Activated T-cell treated with anti-CD3 and anti-CD28 coated beads, Interleukin-2, amount 50 U/mL, for 4 hours (primary cell): ENCODE data around the gene RNU7-1. TPM values are rescaled to one million over a fixed set of nuclear protein-coding genes. Genes with fewer than 3 reads are reported as not detected.

Source experiments
- ATAC-seq, 2 donors: fragments of 200-7000 bp; cut with Tn5 transposase; one replicate each; pipeline ENCODE4 v1.10.0; 2021
- DNase-seq: peaks from one replicate; pipeline ENCODE4 v3.0.0-alpha.2; 2020
- H3K27me3 Mint-ChIP-seq: one replicate; pipeline ENCODE4 v1.8.0; 2021; ENCODE audit warnings: low read depth, mixed read lengths
- H3K36me3 Mint-ChIP-seq: one replicate; pipeline ENCODE4 v1.8.0; 2022; ENCODE audit warnings: mixed read lengths; ENCODE audit not compliant: insufficient read depth
- H3K4me1 Mint-ChIP-seq: one replicate; pipeline ENCODE4 v1.8.0; 2021; ENCODE audit warnings: low read depth, mixed read lengths
- H3K4me3 Mint-ChIP-seq: one replicate; pipeline ENCODE4 v1.8.0; 2021; ENCODE audit warnings: mild to moderate bottlenecking, moderate library complexity, mixed read lengths
- H3K9me3 Mint-ChIP-seq: one replicate; pipeline ENCODE4 v1.8.0; 2021; ENCODE audit warnings: mixed read lengths
- total RNA-seq, 3 donors: library from RNA; stranded (reverse); gene quantifications; one replicate each; pipeline ENCODE4 v1.2.1, GENCODE V29; 2021

RNU7-1 gene
- total RNA-seq, 3 donors from 2014 or later: not detected

DNA sequence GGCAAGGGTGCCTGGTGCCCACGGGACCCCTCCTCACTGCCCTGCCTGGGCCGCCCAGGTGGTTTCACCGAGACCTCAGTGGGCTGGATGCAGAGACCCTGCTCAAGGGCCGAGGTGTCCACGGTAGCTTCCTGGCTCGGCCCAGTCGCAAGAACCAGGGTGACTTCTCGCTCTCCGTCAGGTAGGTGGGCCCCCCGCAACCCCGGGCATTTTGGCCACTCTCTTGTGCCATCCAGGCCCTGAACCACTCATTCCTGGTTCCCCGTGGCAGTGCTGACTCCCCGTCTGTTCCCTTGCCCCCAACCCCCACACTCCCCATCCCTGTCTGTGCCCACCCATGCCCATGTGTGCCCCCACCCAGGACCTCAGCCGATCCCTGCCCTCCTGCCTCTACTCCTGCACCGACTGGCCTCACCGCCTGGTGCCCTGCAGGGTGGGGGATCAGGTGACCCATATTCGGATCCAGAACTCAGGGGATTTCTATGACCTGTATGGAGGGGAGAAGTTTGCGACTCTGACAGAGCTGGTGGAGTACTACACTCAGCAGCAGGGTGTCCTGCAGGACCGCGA, 8.0 kb downstream of the RNU7-1 start:
- peaks cover 71% of the 10 kb centered on the region for H3K4me1 Mint-ChIP-seq
- DNase-seq (peak; percentile 26), ATAC-seq (peak; percentile 13 to 20)
- peak overlapping the region; percentile 95 for H3K4me3 Mint-ChIP-seq
- H3K27me3 Mint-ChIP-seq: no peaks in the 10 kb centered on the region
- H3K36me3 Mint-ChIP-seq: peaks cover 33% of the 10 kb centered on the region
- no peaks in the 10 kb centered on the region for H3K9me3 Mint-ChIP-seq

DNA sequence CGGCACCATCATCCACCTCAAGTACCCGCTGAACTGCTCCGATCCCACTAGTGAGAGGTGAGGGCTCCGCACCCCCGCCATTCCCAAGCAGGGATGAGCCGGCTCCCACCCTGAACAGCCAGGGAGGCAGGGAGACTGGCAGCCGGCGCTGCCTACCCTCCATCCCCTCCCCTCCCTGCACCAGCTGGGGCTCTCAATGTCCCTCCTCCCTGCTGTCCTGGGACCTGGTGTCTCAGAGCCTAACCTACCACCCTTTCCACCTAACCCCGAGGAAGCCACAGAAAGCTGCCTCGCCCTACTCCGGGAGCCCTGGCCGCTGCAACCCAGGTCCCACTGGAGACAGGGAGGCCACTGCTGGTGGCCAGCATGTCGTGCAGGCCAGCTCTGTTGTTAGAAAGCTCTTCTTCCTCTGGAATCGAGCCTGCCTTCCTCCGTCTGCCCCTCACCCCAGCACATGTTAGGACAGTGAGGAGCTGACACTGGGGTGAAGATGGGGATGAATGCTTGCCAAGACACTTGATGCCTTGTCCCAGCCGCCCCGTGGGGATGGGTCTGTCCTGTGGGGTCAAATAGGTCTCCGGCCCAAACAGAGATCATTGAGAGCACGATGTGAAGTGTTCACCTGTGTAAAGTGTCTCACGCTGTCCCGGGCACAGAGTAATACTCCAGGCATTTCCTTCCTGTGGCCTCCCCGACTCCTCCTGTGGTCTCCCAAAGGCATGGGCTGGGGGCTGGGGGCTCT, 8.7 kb downstream of the RNU7-1 start:
- DNase-seq (peak; percentile 21), ATAC-seq (no peak)
- H3K9me3 Mint-ChIP-seq: no peaks in the 10 kb centered on the region
- peaks cover 71% of the 10 kb centered on the region for H3K4me1 Mint-ChIP-seq
- no peaks in the 10 kb centered on the region for H3K27me3 Mint-ChIP-seq
- H3K36me3 Mint-ChIP-seq: peaks cover 40% of the 10 kb centered on the region
- H3K4me3 Mint-ChIP-seq: peak overlapping the region; percentile 95

DNA sequence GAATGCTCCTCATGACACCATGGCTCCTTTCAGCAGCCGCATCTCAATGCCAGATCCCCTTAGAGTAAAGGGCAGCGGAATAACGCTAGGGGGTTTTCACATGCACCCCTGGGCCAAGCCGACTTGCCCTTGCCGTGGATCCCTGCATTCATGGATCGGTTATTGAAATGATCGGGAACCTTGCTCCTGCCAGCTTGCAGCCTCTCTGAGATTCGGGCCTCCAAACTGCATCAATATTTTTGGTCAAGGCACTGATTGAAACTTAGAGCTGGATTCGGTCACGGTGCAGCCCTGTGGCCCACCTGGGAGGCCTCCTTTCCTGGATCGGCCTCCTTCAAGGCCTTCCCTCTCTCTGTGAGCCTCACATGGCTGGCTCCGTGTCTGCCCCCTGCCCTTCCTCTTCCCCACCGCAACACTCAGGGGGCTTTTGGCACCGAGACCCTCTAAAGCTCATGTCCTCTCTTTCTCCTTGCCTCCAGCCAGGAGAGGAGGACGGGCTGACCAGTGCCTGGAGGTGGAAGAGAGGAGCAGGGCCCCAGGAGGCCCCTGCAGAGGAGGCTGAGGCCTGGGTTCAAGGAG, 9.3 kb downstream of the RNU7-1 start:
- ATAC-seq (no peak), DNase-seq (peak; percentile 17)
- H3K4me1 Mint-ChIP-seq: peaks cover 70% of the 10 kb centered on the region
- H3K36me3 Mint-ChIP-seq: peaks cover 40% of the 10 kb centered on the region
- H3K4me3 Mint-ChIP-seq: peak overlapping the region; percentile 95
- no peaks in the 10 kb centered on the region for H3K9me3 Mint-ChIP-seq
- no peaks in the 10 kb centered on the region for H3K27me3 Mint-ChIP-seq

DNA sequence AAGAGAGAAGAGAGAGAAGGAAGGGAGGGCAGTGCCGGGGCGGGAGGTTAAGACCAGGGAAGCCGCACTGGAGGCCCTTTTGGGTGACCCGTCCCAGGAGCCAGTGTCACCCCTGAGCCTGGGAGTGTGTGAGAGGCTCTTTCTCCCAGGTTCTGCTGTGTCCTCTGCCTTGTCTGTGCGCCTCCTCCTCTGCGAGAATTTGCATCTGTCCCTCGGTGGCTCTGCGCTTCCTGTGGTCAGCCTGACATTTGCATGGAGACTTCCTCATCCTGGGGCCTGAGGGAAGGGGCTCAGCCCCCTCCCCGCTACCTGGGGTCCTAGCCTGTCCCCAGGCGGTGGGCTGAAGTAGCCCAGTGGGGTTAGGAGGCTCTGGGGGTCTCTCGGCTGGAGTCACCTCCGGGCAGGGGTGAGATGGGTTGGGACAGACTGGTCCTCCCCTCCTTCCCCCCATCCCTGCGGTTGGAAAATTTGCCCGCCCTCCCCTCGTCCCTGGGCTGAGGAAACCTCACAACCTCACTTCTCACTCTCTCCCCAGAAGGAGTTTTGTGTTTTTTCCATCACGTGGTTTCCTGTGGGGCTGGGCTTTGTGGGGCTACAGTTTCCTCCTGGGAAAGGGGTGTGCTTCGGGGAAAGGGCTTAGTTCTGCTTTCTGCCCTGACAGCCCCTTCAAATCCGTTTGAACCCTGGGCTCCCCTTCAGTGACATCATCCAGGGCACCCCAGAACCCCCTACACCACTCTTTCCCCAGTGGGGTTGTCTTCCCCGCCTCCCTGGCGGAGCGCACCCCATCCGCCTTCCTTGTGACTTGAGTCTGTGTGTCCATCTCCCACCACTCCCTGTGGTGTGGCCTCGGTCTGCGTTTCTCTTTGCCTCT, 10.1 kb downstream of the RNU7-1 start:
- Mint-ChIP-seq H3K36me3 (peaks cover 46% of the 10 kb centered on the region), H3K4me3 (peak overlapping the region; percentile 95), H3K4me1 (peaks cover 70% of the 10 kb centered on the region), H3K9me3 (no peaks in the 10 kb centered on the region), H3K27me3 (no peaks in the 10 kb centered on the region)
- DNase-seq (peak; percentile 77), ATAC-seq (peak; percentile 34 to 41)

DNA sequence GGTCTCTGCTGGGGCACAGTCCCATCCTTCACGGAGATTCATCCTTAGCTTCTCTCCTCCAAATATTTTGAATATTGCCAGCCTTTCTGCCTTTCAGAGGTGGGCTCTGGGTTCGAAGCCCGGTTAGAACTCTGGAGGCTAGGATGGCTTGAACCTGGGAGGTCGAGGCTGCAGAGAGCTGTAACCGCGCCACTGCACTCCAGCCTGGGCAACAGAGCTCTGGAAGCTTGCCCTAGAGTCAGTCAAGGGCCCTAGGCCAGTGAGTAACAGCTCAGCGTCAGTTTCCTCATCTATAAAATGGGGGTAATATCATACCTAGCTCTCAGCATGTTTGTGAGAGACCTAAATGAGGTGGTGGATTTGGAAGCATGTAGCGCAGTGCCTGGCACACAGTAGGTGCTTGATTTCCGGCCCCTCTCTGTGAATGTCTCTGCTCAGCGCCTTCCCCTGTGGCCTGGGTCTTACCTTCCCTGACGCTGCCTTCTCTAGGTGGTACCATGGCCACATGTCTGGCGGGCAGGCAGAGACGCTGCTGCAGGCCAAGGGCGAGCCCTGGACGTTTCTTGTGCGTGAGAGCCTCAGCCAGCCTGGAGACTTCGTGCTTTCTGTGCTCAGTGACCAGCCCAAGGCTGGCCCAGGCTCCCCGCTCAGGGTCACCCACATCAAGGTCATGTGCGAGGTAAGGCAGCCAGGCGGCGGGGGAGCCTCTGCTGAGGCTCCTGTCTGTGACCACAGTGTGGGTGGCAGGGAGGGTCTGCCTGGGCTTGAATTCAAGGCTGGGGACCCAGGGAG, 10.9 kb downstream of the RNU7-1 start:
- no peak for DNase-seq

DNA sequence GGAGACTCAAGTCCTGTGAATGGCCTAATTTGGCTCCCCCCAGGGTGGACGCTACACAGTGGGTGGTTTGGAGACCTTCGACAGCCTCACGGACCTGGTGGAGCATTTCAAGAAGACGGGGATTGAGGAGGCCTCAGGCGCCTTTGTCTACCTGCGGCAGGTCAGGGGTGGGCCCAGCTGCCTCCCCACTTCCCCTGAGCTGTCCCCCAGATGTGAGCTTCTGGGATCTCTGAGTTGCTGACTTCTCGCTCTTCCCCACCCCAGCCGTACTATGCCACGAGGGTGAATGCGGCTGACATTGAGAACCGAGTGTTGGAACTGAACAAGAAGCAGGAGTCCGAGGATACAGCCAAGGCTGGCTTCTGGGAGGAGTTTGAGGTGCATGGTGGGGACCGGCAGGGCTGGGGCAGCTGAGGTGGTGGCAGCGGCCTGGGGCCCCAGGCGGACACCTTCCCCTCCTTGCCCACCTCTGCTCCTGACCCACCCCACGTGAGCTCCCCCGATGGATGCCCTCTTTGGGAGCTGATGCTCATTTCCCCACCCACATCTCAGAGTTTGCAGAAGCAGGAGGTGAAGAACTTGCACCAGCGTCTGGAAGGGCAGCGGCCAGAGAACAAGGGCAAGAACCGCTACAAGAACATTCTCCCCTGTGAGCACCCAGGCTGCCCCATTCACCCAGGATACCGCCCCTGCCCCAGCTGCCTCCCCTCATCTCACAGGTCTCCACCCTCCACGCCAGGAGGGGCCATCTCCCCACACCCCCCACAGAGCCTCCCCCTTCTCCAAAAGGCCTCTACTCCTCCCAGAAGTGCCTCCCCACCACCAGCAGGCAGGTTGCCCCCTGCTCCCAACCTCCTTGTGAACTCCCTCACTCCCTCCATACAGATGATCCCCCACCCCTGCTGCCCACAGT, 11.7 kb downstream of the RNU7-1 start:
- no peak for ATAC-seq
- peak overlapping the region; percentile 95 for H3K4me3 Mint-ChIP-seq
- H3K4me1 Mint-ChIP-seq: peaks cover 71% of the 10 kb centered on the region

More for the DNA sequence above, 10.9 kb downstream of the RNU7-1 start:
- Mint-ChIP-seq H3K4me1 (peaks cover 71% of the 10 kb centered on the region), H3K36me3 (peaks cover 54% of the 10 kb centered on the region), H3K4me3 (peak overlapping the region; percentile 95), H3K27me3 (no peaks in the 10 kb centered on the region), H3K9me3 (no peaks in the 10 kb centered on the region)
- ATAC-seq: no peak

DNA sequence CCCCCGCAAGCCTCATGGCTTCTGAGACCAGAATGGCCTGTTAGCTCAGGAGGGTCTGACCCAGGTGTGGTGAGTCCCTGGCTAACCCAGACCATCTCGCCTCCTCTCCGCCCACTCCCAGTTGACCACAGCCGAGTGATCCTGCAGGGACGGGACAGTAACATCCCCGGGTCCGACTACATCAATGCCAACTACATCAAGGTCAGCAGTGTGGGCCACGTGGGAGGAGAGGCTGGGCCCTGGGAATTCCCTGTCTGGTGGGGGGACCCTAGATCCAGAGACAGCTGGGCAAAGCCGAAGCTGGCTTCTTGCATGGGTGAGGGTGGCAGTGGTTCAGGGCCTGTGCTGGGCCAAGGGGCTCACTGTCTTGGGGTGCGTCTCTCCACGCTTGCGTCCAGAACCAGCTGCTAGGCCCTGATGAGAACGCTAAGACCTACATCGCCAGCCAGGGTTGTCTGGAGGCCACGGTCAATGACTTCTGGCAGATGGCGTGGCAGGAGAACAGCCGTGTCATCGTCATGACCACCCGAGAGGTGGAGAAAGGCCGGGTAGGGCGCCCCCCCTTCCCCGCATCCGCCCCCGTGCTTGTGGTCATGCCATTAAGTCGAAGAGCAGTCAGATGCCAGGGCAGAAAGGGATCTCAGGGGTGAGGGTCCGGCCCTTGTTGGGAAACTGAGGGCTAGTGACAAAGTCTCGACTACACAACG, 12.6 kb downstream of the RNU7-1 start:
- ATAC-seq: no peak
- no peaks in the 10 kb centered on the region for H3K9me3 Mint-ChIP-seq
- peaks cover 73% of the 10 kb centered on the region for H3K4me1 Mint-ChIP-seq
- DNase-seq: peak; percentile 32
- H3K27me3 Mint-ChIP-seq: no peaks in the 10 kb centered on the region
- peak overlapping the region; percentile 74 for H3K4me3 Mint-ChIP-seq
- peaks cover 57% of the 10 kb centered on the region for H3K36me3 Mint-ChIP-seq

More for the DNA sequence above, 11.7 kb downstream of the RNU7-1 start:
- Mint-ChIP-seq H3K36me3 (peaks cover 54% of the 10 kb centered on the region), H3K27me3 (no peaks in the 10 kb centered on the region), H3K9me3 (no peaks in the 10 kb centered on the region)
- DNase-seq: no peak

DNA sequence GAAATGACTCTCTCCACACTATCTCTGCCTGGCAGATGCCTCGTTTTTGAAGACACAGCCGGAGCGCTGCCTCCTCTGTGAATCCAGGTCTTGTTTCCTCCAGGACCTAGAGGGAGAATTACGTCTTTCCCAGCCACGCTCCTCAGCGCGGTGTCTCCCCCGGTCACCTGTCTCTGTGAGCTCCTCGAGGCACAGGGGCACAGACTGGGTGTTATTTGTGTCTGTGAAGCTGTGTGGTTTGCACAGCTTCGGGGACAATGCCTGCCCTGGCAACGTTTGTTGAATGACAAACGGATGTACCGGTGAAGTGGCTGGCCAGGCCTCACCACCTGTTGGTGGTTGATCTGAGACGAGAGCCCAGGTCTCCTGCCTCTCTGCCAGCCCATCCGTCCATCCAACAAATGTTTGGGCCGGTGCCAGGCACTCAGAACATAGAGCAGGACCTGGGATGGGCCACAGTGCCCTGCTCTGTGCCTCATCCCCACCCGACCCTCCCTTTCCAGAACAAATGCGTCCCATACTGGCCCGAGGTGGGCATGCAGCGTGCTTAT, 13.6 kb downstream of the RNU7-1 start:
- peak overlapping the region; percentile 91 for H3K4me3 Mint-ChIP-seq
- no peaks in the 10 kb centered on the region for H3K27me3 Mint-ChIP-seq
- DNase-seq: peak; percentile 20
- H3K9me3 Mint-ChIP-seq: no peaks in the 10 kb centered on the region
- H3K36me3 Mint-ChIP-seq: peaks cover 54% of the 10 kb centered on the region
- no peak for ATAC-seq
- peaks cover 83% of the 10 kb centered on the region for H3K4me1 Mint-ChIP-seq

DNA sequence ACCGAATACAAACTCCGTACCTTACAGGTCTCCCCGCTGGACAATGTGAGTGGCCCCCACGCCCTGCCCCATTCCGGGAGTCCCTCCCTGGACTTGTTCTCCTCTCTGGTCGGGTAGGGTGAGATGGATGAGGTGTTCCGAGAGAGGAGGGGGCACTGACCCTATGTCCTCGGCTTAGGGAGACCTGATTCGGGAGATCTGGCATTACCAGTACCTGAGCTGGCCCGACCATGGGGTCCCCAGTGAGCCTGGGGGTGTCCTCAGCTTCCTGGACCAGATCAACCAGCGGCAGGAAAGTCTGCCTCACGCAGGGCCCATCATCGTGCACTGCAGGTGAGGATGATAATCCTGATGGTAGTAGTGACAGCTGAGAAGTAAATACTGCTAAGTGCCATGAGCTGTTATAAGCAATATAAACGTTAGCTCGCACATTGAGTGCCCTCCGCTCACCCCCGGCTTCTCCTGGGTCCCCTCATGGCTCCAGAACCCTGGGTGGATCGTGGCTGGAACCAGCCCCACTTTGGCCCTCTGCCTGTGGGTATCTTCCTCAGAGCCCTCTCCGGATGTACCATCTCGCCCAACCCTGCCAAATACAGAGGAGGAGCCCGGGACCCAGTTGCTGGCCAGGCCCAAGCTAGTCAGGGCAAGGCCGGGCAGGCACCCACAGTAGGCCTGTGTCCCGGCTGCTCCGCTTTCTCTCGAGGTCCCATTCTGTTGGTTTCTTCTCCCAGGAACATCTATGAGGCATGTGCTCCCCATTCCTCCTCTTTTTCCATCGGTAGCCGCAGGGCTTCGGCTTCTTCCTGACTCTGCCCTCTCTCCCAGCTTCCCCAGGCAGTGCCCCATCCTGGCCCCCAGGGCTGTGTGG, 14.4 kb downstream of the RNU7-1 start:
- H3K4me1 Mint-ChIP-seq: peaks cover 86% of the 10 kb centered on the region
- no peaks in the 10 kb centered on the region for H3K27me3 Mint-ChIP-seq
- peak; percentile 18 for DNase-seq
- H3K4me3 Mint-ChIP-seq: peak overlapping the region; percentile 91
- ATAC-seq: no peak
- H3K9me3 Mint-ChIP-seq: no peaks in the 10 kb centered on the region
- peaks cover 48% of the 10 kb centered on the region for H3K36me3 Mint-ChIP-seq

DNA sequence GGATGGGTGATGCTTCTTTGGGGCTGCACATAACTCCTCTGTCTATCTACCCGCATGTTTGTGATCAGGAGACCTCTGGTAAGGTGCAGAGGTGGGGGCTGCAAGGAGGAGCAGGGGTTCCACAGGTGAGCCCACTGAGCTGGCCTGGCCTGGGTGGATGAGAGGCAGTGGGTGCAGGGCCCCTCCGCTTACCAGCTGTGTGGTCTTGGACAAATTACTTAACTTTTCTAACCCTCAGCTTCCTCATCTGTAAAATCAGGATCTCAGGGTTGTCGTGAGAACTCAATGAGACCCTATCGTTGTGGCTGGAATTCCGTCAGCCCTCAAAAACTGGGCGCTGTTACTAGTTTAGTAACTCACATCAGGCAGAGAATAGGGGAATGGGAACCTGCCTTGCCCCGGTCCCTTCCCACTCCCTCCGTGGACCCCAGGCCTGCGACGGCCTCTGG, 15.0 kb downstream of the RNU7-1 start:
- Mint-ChIP-seq H3K27me3 (no peaks in the 10 kb centered on the region), H3K4me1 (peaks cover 86% of the 10 kb centered on the region), H3K9me3 (no peaks in the 10 kb centered on the region), H3K36me3 (peaks cover 43% of the 10 kb centered on the region), H3K4me3 (peak overlapping the region; percentile 91)
- DNase-seq (no peak), ATAC-seq (no peak)

DNA sequence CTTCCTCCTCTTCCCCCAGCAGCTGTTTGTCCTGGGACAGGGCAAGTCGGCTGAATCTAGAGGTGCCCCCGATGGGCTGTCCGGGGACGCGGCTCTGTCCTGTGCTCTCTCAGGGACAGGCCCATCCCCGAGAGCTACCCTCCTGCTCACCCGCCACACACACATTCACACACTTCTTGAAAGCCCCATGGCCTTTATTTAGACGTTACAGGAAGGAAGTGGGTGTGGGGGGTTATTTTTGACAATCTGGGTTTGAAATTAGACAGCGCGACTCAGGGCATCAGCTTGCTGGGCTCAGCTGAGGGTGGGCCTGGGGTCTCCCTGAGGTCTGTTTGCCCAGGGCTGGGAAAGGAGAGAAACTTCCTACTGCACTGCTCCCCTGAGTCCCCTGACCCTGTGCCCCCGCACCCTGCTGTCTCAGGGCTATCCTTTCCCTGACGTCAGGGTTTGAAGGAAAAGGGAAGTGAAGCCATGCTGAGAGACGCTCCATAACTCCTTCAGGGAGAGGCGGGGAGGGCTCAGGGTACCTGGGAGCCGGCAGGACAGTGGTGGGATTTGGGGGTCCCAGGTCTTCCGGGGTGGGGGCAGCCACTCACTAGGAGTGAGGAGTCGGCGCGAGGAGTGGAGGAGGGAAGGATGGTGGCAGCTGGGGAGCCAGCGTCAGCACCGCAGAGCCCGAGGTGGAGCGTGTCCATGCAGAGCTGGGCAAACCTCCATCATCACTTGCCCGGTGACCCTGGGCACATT, 15.6 kb downstream of the RNU7-1 start:
- Mint-ChIP-seq H3K9me3 (no peaks in the 10 kb centered on the region), H3K27me3 (no peaks in the 10 kb centered on the region), H3K36me3 (peaks cover 41% of the 10 kb centered on the region), H3K4me3 (peak overlapping the region; percentile 91), H3K4me1 (peaks cover 86% of the 10 kb centered on the region)
- ATAC-seq (peak; percentile 44 to 47), DNase-seq (peak; percentile 68)
